GM18868 (cell line): ENCODE results near the gene NGB.
"Not testable (repeated sequence)": the region's sequence is repeated elsewhere in the genome, so short reads cannot be mapped to it uniquely, and the experiment has no call there.

Experiments used
- ATAC-seq: cut with Tn5 transposase; IDR thresholded peaks from one replicate; pipeline ENCODE4 v1.9.1; 2021; ENCODE audit warnings: mild to moderate bottlenecking, moderate library complexity; ENCODE audit not compliant: unreplicated experiment

The NGB gene, protein sequence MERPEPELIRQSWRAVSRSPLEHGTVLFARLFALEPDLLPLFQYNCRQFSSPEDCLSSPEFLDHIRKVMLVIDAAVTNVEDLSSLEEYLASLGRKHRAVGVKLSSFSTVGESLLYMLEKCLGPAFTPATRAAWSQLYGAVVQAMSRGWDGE

DNA sequence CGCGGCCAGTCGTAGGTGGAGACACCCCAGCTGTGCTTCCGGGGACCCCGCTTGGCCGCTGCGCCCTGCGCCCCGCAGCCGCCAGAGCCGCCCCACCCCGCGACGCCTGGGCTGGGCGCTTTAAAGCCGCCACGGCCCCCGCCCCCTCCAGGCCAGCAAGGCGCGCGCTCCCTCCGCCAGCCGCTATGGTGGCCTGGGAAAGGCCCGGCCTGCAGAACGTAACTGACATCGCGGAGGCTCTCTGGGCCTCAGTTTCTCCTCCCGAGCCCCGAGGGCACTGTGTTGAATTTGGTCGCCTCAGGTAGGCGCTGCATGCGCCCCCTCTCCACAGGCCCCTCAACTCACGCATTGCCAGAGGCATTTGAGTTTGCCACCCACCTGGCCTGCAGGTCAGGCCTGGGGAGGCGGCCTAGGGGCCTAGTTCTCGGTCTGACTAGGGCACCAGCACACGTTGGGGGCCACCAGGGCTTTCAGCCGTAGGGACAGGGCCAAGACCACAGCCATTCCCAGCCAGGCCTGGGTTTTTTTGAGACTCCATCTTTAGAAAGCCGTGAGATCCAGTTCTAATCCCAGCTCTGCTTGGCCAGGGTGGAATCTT is at the start of gene NGB:
Gene NGB (minus strand): TSS at position 94 of the 598 bp plus-strand sequence. CDS start 269 bp downstream, outside the sequence.
- no peak for ATAC-seq

DNA sequence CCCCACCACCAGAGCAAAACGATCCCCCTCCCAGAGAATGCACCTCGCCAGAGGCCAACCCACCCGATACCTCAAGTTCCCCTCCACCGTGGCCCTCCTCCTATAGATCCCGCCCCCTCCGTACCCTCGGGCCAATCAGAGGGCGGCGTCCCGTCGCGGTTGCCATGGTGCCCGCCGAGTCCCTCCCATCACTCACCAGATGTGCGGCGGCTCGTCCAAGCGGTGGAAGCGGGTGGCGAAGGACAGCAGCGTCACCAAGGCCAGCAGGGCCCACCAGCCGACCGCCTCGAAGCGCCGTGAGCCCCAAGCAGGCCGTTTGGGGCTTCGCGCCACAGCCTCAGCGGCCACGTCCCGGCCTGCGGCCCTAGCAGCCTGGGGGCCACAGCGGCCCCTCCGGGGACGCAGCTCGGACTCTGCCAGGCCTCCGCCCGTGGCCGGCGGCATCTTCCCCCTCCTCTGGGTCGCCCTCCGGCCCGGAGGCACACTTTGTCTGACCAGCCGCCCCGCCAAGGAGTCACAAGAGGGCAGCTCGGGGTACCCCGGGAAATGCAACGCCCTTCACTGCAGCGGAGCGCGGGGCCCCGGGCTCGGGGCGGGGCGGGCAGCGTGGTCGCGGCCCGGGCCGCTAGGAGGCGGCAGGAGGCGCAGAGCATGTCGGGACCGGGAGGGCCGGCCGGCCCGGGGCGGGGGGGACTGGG is 49.4 kb upstream of the NGB start, which contains the start of gene POMT2:
Gene POMT2 (minus strand): TSS at position 646 of the 698 bp plus-strand sequence. CDS start 202 bp downstream, at position 444.
- ATAC-seq = peak; percentile 71

GRCh38 chr14:77319422-77319821 is 48.4 kb upstream of the NGB start:
- no peak for ATAC-seq

DNA sequence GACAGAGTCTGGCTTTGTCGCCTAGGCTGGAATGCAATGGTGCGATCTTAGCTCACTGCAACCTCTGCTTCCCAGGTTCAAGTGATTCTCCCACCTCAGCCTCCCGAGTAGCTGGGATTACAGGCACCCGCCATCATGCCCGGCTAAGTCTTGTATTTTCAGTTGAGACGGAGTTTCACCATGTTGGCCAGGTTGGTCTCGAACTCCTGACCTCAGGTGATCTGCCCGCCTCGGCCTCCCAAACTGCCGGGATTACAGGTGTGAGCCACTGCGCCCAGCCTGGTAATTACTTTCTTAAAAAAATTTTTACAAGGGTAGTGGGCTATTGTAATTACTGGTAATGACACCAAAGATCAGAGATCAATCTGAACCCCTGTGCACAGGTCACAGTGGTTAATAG is 47.8 kb upstream of the NGB start:
- ATAC-seq = not testable (repeated sequence)

- no peak for ATAC-seq
Measured at GRCh38 chr14:77318006-77318553, 47.1 kb upstream of the NGB start.

- ATAC-seq = no peak
Measured at GRCh38 chr14:77316872-77317301, 45.9 kb upstream of the NGB start.

DNA sequence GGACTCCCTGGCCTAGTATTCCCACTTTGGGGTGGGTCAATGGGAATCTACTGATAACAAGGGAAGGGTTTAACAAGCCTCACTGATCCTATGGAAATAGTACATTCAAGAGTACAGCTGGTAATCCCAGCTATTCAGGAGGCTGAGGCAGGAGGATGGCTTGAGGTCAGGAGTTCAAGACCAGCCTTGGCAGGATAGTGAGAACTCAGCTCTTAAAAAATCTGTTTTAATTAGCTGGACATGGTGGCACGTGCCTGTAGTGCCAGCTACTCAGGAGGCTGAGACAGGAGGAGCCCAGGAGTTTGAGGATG is 45.1 kb upstream of the NGB start:
- ATAC-seq = no peak

DNA sequence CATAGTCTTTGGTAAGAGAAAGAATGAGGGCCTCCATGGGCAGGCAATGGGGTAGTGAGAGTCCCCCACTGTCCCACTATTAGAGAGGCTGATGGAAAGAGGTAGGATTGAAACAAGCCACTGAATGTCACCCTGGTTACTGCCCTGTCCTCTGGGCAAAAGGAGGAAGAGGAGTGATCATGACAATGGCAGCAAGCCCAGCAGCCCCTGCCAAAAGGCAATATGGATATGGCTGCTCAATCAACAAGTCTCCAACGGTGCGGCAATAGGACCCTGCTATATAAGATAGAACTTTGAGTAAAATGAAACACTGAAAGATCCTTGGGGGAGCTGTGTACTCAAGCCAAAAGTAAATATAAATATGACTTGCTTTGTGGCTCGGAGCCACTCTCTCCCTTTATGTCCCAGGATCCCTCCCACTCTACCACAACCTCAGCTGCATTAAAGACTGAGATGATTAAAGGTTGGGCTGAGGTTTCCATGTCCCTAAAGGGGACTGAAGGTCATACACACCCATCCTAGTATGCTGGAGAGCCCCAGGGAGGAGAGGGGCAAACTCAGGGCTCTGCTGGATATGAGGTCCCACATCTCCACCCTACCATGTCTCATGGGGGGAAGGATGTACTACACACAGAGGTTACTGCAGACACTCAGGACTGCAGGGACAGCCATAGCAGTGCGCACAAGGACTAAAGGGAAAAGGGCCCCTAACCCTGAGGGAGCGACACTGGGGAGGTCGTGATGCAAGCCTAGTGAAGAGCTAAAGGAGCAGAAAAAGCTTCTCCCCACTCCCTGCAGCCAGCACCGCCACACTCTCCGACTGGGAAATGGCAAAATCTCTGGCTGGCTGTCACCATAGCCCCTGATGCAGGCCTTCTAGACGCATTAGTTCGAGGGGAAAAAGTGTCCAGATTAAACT is 43.8 kb upstream of the NGB start:
- no peak for ATAC-seq

DNA sequence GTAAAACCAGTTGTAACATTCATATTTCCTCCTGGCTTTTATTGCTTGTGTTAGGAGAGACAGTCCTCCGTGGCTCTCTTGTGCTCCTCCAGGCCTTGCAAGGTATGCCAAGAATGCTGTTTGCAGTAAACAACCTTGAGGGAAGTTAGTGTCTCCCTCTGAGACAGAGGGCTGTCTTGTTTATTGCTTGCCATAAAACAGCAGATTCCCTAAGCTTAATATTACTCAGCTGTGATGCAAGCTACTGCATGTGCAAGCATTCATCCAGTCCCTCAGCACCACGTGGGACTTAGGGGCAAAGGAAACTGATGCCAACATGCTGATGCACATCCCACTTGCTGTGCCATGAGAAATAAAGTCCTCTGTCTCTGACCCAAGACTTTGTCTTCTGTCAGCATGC is 43.0 kb upstream of the NGB start:
- ATAC-seq = no peak

GRCh38 chr14:77313371-77313770 is 42.4 kb upstream of the NGB start:
- no peak for ATAC-seq

DNA sequence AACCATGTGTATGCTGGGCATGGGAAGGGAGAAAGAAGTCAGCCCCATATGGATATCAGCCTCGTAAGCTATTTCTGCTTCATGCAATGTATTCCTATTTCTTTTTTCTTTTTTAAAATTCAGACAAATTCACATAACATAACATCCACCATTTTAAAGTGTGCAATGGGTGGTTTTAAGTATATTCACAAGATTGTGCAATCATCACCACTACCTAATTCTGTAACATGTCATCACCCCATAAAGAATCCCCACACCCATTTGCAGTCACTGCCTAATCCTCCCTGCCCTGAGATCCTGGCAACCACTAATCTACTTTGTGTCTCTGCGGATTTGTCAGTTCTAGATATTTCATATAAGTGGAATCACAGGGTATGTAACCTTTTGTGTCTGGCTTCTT is 40.2 kb upstream of the NGB start:
- no peak for ATAC-seq

GRCh38 chr14:77310026-77310425 is 39.0 kb upstream of the NGB start:
- no peak for ATAC-seq

- ATAC-seq = no peak
Measured at GRCh38 chr14:77309131-77309530, 38.1 kb upstream of the NGB start.

DNA sequence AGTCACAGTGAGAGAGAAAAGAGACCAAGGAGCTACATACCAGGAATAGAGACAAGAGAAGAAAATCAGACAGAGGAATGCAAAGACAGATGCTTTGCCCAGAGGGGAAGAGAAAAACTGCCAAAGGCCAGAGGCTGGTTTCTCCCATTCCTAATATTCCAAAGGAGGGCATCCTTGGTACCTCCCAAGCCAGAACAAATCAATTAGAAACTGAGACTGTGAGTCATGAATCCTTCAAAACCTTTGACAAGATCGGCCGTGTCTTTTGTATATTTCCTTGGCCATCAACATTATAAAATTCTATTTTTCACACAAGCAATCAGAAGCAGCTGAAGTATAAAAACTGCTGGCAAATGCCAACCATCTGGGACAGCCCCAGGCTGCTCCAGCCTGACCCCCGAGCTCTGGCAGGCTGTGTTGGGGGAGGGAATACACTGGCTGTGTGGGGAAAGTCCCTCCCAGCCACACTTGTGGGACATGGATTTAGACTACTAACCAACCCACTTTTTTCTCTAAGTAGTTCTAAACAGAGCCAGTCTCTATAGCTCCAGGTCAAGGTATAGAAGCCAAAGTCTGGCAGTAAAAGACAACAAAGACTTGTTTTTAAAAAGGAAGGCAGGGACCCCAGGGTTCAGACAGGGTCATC is 36.0 kb upstream of the NGB start:
- no peak for ATAC-seq

DNA sequence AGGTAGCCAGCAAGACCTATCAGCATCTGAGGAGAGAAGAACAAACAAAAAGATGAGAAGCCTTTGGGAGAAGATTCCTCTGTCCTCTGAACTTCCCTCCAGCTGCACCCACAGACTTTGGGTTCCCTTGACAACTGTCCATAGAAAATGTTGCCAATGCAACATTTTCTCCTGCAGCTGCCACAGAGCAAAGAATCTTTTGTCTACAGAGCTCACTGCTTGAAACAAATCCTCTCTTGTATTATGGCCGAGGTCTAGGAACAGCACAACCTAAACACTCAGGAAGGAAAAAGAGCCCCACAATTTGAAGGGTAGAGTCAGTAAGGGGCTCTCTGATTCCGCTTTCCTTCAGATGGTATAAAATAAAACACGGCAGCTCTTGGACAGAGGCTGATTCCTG is 35.4 kb upstream of the NGB start:
- no peak for ATAC-seq

DNA sequence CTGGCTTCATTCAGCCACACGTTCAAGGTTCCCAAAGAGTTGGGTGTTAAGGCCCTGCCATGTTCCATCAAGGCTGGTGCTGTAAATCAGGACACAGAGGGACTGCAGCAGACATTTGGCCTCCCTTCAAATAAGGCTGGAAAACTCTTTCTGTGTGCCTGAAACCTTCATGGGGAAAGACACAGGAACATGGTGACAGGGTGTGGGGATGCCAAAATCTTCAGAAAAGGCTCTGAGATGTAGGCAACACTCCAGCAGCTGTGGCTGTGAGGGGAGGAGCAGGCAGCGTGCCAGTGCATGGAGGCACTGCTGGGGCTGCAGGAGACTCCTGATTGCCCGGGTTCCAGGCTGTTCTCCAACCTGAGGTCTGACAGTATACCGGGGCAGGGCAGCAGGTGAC is 34.7 kb upstream of the NGB start:
- ATAC-seq = no peak

GRCh38 chr14:77303417-77304156 is 32.6 kb upstream of the NGB start:
- peak; percentile 66 for ATAC-seq

- ATAC-seq = peak; percentile 57
Measured at GRCh38 chr14:77302926-77303325, 31.9 kb upstream of the NGB start.

GRCh38 chr14:77301103-77301502 is 30.1 kb upstream of the NGB start:
- no peak for ATAC-seq

DNA sequence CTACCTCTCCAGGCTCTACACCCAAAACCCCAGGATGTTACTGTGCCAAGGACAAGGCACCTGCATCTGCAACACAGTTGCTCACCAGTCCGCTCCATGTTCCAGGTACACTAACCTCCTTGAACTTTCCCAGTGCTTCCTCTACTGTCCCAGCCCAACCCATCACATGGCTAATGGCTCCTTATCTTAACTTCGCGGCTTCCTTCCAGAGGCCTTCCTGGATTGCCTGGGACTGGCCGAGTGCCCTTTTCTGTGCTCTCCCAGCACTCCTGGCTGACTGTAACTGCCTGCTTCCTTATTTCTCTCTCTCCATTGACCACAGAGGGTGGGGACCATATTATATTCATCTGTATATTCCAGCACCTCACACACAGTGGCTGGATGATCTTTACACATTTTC is 28.8 kb upstream of the NGB start:
- ATAC-seq = no peak
